ENCODE data around the gene ATP1A2.

Gene ATP1A2

GRCh38 chr1:160083968-160084770, 31.4 kb upstream of the ATP1A2 start:
- H2BK12ac ChIP-seq (ENCODE audit: low read length) = no peak overlapping the region
- no CpG with 5 or more reads among the region's 96 CpGs for WGBS (ENCODE audit: extremely low coverage, insufficient coverage, insufficient read length)
- no peak overlapping the region for H2AFZ ChIP-seq (ENCODE audit: insufficient read depth, low read length, poor library complexity)
- no peak overlapping the region for H4K8ac ChIP-seq (ENCODE audit: low read depth, low read length)
- H3K23ac ChIP-seq (ENCODE audit: low read length) = no peak overlapping the region
- peak overlapping the region; percentile 54 for H3K4me2 ChIP-seq (ENCODE audit: low read length)
- H4K91ac ChIP-seq (ENCODE audit: low read depth, low read length) = no peak overlapping the region
- no peaks in the 10 kb centered on the region for H3K79me1 ChIP-seq (ENCODE audit: low read length)
- no peak overlapping the region for H3K9ac ChIP-seq (ENCODE audit: low read length)
- H2BK120ac ChIP-seq (ENCODE audit: insufficient read depth, low read length, poor library complexity) = no peak overlapping the region
- H2BK5ac ChIP-seq (ENCODE audit: low read depth, low read length, poor library complexity) = no peak overlapping the region
- H3K4me3 ChIP-seq (ENCODE audit: low read depth, low read length) = no peak overlapping the region
- H3K9me3 ChIP-seq (ENCODE audit: insufficient read depth, low read depth, low read length) = no peaks in the 10 kb centered on the region
- H3K36me3 ChIP-seq (ENCODE audit: control insufficient read depth in 1 of 2, insufficient read depth in 2 of 2, low read length in 2 of 2) = no peaks in the 10 kb centered on the region
- H3K4me1 ChIP-seq (ENCODE audit: control insufficient read depth in 1 of 2, insufficient read depth in 2 of 2, low read length in 2 of 2) = peaks cover 2 to 3% of the 10 kb centered on the region in 2 experiments
- no peaks in the 10 kb centered on the region for H3K79me2 ChIP-seq (ENCODE audit: control insufficient read depth, insufficient read depth, low read length, poor library complexity)
- H4K12ac ChIP-seq (ENCODE audit: low read depth, low read length) = no peak overlapping the region
- no peak overlapping the region for H3K4ac ChIP-seq (ENCODE audit: low read depth, low read length)
- peak; percentile 91 to 93 for DNase-seq
- H3K14ac ChIP-seq (ENCODE audit: low read length) = no peak overlapping the region
- H3K18ac ChIP-seq (ENCODE audit: low read length) = no peak overlapping the region
- H2AK5ac ChIP-seq (ENCODE audit: low read length) = no peak overlapping the region
- no peak overlapping the region for H3K27ac ChIP-seq (ENCODE audit: low read depth, low read length)
- H3K27me3 ChIP-seq (ENCODE audit: insufficient read depth, low read length) = peaks cover 5% of the 10 kb centered on the region

DNA sequence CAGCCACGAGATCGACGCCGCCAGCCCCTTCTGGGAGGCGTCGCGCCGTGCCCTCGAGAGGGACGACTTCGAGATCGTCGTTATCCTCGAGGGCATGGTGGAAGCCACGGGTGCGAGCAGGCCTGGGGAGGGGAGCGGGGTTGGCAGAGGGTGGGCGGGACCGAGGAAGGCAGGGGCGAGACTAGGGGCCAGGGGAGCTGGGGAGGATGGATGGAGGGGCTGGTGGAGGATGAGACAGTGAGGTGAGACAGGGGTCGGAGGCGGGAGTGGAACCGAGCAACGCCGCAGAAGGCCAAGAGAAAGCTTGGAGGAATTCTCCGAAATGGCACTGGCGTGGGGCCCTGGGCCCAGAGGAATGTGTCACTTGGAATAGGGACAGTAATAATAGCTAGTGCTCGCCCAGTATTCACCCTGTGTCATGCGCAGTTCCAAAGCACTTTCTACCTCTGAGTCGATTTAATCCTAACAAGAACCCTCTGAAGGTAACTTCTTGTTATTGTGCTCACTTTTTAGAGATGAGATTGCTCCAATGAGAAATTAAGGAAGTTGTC, 30.7 kb upstream of the ATP1A2 start:
- H3K79me2 ChIP-seq (ENCODE audit: control insufficient read depth, insufficient read depth, low read length, poor library complexity) = no peaks in the 10 kb centered on the region

DNA sequence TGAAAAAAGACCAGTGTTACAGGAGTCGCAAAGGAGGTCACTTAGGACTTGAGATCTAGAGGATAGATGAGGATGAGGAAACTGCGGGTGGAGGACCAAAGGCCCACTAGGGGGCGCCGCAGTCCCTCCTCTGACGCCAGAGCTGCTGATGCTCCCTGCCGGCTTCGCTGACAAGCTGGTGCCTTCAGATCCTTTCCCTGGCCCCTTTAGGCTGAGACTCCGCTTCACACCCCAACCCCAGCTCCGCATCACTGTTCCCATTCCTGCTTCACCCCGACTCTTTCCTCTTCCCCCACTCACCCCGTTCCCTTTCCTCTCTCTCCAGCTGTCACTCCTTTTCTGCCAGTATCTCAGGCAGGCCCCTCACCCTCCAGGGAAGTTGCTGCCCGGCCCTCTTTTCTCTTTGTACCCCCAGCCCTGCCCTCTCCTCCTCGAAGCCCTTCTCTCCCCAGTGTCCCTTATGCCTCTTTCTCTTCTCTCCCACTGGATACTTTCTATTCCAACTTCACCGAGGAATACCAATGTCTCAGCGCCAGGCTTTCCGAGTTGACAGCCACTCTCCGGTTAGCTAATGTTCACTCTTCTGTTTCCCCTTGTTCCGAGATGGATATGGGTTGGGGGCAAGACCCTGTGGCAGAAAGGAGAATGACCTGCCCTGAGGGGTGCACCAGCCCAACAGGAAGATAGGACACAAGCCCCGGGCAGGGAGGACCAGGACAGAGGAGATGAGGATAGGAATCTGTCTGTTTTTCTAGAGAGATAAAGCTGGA, 29.7 kb upstream of the ATP1A2 start:
- Histone ChIP-seq H2BK120ac (ENCODE audit: insufficient read depth, low read length, poor library complexity) (no peak overlapping the region), H3K4me1 (ENCODE audit: control insufficient read depth in 1 of 2, insufficient read depth in 2 of 2, low read length in 2 of 2) (peaks cover 5 to 7% of the 10 kb centered on the region in 2 experiments), H4K8ac (ENCODE audit: low read depth, low read length) (no peak overlapping the region), H3K79me1 (ENCODE audit: low read length) (no peaks in the 10 kb centered on the region), H3K9me3 (ENCODE audit: insufficient read depth, low read depth, low read length) (no peaks in the 10 kb centered on the region), H3K4me2 (ENCODE audit: low read length) (no peak overlapping the region), H3K18ac (ENCODE audit: low read length) (no peak overlapping the region), H3K27me3 (ENCODE audit: insufficient read depth, low read length) (peaks cover 5% of the 10 kb centered on the region), H2BK12ac (ENCODE audit: low read length) (no peak overlapping the region), H3K79me2 (ENCODE audit: control insufficient read depth, insufficient read depth, low read length, poor library complexity) (no peaks in the 10 kb centered on the region), H3K4ac (ENCODE audit: low read depth, low read length) (no peak overlapping the region), H2AK5ac (ENCODE audit: low read length) (no peak overlapping the region), H4K12ac (ENCODE audit: low read depth, low read length) (no peak overlapping the region), H3K23ac (ENCODE audit: low read length) (no peak overlapping the region), H2BK5ac (ENCODE audit: low read depth, low read length, poor library complexity) (no peak overlapping the region), H3K36me3 (ENCODE audit: control insufficient read depth in 1 of 2, insufficient read depth in 2 of 2, low read length in 2 of 2) (no peaks in the 10 kb centered on the region), H2AFZ (ENCODE audit: insufficient read depth, low read length, poor library complexity) (no peak overlapping the region), H4K91ac (ENCODE audit: low read depth, low read length) (no peak overlapping the region), H3K14ac (ENCODE audit: low read length) (no peak overlapping the region), H3K4me3 (ENCODE audit: low read depth, low read length) (no peak overlapping the region), H3K27ac (ENCODE audit: low read depth, low read length) (no peak overlapping the region), H3K9ac (ENCODE audit: low read length) (no peak overlapping the region)
- no CpG with 5 or more reads among the region's 19 CpGs for WGBS (ENCODE audit: extremely low coverage, insufficient coverage, insufficient read length)
- peak; percentile 87 to 91 for DNase-seq

More for the DNA sequence above, 30.7 kb upstream of the ATP1A2 start:
- no peak overlapping the region for H3K14ac ChIP-seq (ENCODE audit: low read length)
- H3K79me1 ChIP-seq (ENCODE audit: low read length) = no peaks in the 10 kb centered on the region
- H3K4me2 ChIP-seq (ENCODE audit: low read length) = no peak overlapping the region
- no CpG with 5 or more reads among the region's 30 CpGs for WGBS (ENCODE audit: extremely low coverage, insufficient coverage, insufficient read length)
- H3K27ac ChIP-seq (ENCODE audit: low read depth, low read length) = no peak overlapping the region
- no peaks in the 10 kb centered on the region for H3K36me3 ChIP-seq (ENCODE audit: control insufficient read depth in 1 of 2, insufficient read depth in 2 of 2, low read length in 2 of 2)
- no peak overlapping the region for H2AK5ac ChIP-seq (ENCODE audit: low read length)
- H3K18ac ChIP-seq (ENCODE audit: low read length) = no peak overlapping the region
- no peak overlapping the region for H4K91ac ChIP-seq (ENCODE audit: low read depth, low read length)
- H3K27me3 ChIP-seq (ENCODE audit: insufficient read depth, low read length) = peaks cover 5% of the 10 kb centered on the region
- H3K4ac ChIP-seq (ENCODE audit: low read depth, low read length) = no peak overlapping the region
- no peak overlapping the region for H3K23ac ChIP-seq (ENCODE audit: low read length)
- H3K9me3 ChIP-seq (ENCODE audit: insufficient read depth, low read depth, low read length) = no peaks in the 10 kb centered on the region
- no peak overlapping the region for H4K8ac ChIP-seq (ENCODE audit: low read depth, low read length)
- no peak overlapping the region for H2BK12ac ChIP-seq (ENCODE audit: low read length)
- no peak overlapping the region for H3K4me3 ChIP-seq (ENCODE audit: low read depth, low read length)
- H3K4me1 ChIP-seq (ENCODE audit: control insufficient read depth in 1 of 2, insufficient read depth in 2 of 2, low read length in 2 of 2) = peaks cover 2 to 3% of the 10 kb centered on the region in 2 experiments
- H2BK5ac ChIP-seq (ENCODE audit: low read depth, low read length, poor library complexity) = no peak overlapping the region
- H3K9ac ChIP-seq (ENCODE audit: low read length) = no peak overlapping the region
- no peak overlapping the region for H2AFZ ChIP-seq (ENCODE audit: insufficient read depth, low read length, poor library complexity)
- no peak overlapping the region for H2BK120ac ChIP-seq (ENCODE audit: insufficient read depth, low read length, poor library complexity)
- no peak overlapping the region for H4K12ac ChIP-seq (ENCODE audit: low read depth, low read length)
- no peak for DNase-seq

DNA sequence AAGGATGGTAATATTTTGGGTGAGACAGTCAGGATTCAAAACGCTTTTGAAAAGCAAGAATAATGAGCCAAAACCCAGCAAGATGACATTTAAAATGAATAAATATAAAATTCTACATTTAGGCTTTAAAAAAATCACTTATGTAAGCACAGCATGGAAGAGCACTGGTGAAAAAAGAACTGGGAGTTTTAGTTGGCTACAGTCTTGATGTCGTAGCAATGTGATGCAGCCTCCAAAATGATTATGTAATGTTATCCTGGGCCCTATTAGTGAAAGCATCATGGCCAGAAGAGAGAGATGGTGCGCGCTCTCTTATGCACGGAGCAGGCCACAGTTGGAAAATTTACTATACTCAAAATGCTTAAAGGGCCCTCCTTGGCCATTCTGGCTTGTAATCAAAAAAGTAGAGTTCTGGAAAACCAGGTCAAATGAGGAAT, 29.1 kb upstream of the ATP1A2 start:
- Histone ChIP-seq H2BK12ac (ENCODE audit: low read length) (no peak overlapping the region), H3K9ac (ENCODE audit: low read length) (no peak overlapping the region), H3K36me3 (ENCODE audit: control insufficient read depth in 1 of 2, insufficient read depth in 2 of 2, low read length in 2 of 2) (peaks cover 0 to under 1% of the 10 kb centered on the region in 2 experiments), H3K4me1 (ENCODE audit: control insufficient read depth in 1 of 2, insufficient read depth in 2 of 2, low read length in 2 of 2) (peaks cover 7 to 9% of the 10 kb centered on the region in 2 experiments), H4K91ac (ENCODE audit: low read depth, low read length) (no peak overlapping the region), H4K12ac (ENCODE audit: low read depth, low read length) (no peak overlapping the region), H3K18ac (ENCODE audit: low read length) (no peak overlapping the region), H3K4me3 (ENCODE audit: low read depth, low read length) (no peak overlapping the region), H2AK5ac (ENCODE audit: low read length) (no peak overlapping the region), H3K27ac (ENCODE audit: low read depth, low read length) (no peak overlapping the region), H3K79me2 (ENCODE audit: control insufficient read depth, insufficient read depth, low read length, poor library complexity) (no peaks in the 10 kb centered on the region), H3K9me3 (ENCODE audit: insufficient read depth, low read depth, low read length) (no peaks in the 10 kb centered on the region), H2AFZ (ENCODE audit: insufficient read depth, low read length, poor library complexity) (no peak overlapping the region), H4K8ac (ENCODE audit: low read depth, low read length) (no peak overlapping the region), H2BK5ac (ENCODE audit: low read depth, low read length, poor library complexity) (no peak overlapping the region), H3K27me3 (ENCODE audit: insufficient read depth, low read length) (peaks cover 5% of the 10 kb centered on the region), H3K4ac (ENCODE audit: low read depth, low read length) (no peak overlapping the region), H3K23ac (ENCODE audit: low read length) (no peak overlapping the region), H3K4me2 (ENCODE audit: low read length) (no peak overlapping the region), H3K14ac (ENCODE audit: low read length) (no peak overlapping the region), H2BK120ac (ENCODE audit: insufficient read depth, low read length, poor library complexity) (no peak overlapping the region), H3K79me1 (ENCODE audit: low read length) (no peaks in the 10 kb centered on the region)
- no CpG with 5 or more reads among the region's 5 CpGs for WGBS (ENCODE audit: extremely low coverage, insufficient coverage, insufficient read length)
- DNase-seq = no peak

Measured in trophoblast cell (in vitro differentiated cells and primary cell).